Muscle layer of duodenum (tissue), 2 donors: ENCODE measurements around the gene NHLRC4.
A peak's percentile ranks its signal among the peaks of the same experiment; 100 is the strongest.

Experiments
- H3K27ac ChIP-seq: one replicate; pipeline ENCODE4 v1.7.0; 2013; ENCODE audit warnings: mild to moderate bottlenecking, low read length
- H3K27me3 ChIP-seq: one replicate; pipeline ENCODE4 v1.7.0; 2013; ENCODE audit warnings: low read depth, mild to moderate bottlenecking, control low read depth, low read length
- H3K36me3 ChIP-seq, 2 donors: one replicate each; pipeline ENCODE4 v1.7.0; 2013; ENCODE audit warnings: low read length in 2 of 2, control low read depth in 1 of 2, mild to moderate bottlenecking in 1 of 2; ENCODE audit not compliant: insufficient read depth in 2 of 2, control insufficient read depth in 1 of 2
- H3K4me1 ChIP-seq, 2 donors: one replicate each; pipeline ENCODE4 v1.7.0; 2013; ENCODE audit warnings: low read length in 2 of 2, mild to moderate bottlenecking in 2 of 2, control low read depth in 1 of 2, moderate library complexity in 1 of 2; ENCODE audit not compliant: insufficient read depth in 2 of 2, control insufficient read depth in 1 of 2
- H3K4me3 ChIP-seq, 2 donors: one replicate each; pipeline ENCODE4 v1.7.0; 2013; ENCODE audit warnings: low read length in 2 of 2, low read depth in 1 of 2, mild to moderate bottlenecking in 1 of 2
- H3K9me3 ChIP-seq, 2 donors: one replicate each; pipeline ENCODE4 v1.7.0; 2013; ENCODE audit warnings: low read length in 2 of 2, control low read depth in 1 of 2, mild to moderate bottlenecking in 1 of 2; ENCODE audit not compliant: control insufficient read depth in 1 of 2
- donor health status: healthy.

NHLRC4 gene, protein sequence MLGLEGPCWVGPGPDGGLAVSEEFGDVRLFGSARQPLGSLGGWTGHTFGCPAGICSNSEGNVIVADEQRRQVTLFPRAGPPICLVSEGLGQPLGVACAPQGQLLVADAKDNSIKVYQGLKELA

GRCh38 chr16:566475-567372, at the start of gene NHLRC4:
Gene NHLRC4 (plus strand): TSS chr16:567005. CDS start chr16:568048, 1,043 bp downstream.
- Histone ChIP-seq H3K36me3 (peaks cover 0 to 1% of the 10 kb centered on the region in 2 donors), H3K27ac (no peak within 1 kb of the TSS), H3K9me3 (no peaks in the 10 kb centered on the region), H3K4me3 (peak within 1 kb of the TSS; percentile 26 to 59), H3K4me1 (peaks cover 10 to 40% of the 10 kb centered on the region in 2 donors), H3K27me3 (no peaks in the 10 kb centered on the region)

GRCh38 chr16:518858-519257, 47.9 kb upstream of the NHLRC4 start:
- H3K36me3 ChIP-seq, result peaks cover 6 to 43% of the 10 kb centered on the region in 2 donors
- no peak overlapping the region for H3K4me3 ChIP-seq
- H3K27me3 ChIP-seq, result no peaks in the 10 kb centered on the region
- no peak overlapping the region for H3K27ac ChIP-seq
- no peaks in the 10 kb centered on the region for H3K9me3 ChIP-seq
- H3K4me1 ChIP-seq, result no peaks in the 10 kb centered on the region

DNA sequence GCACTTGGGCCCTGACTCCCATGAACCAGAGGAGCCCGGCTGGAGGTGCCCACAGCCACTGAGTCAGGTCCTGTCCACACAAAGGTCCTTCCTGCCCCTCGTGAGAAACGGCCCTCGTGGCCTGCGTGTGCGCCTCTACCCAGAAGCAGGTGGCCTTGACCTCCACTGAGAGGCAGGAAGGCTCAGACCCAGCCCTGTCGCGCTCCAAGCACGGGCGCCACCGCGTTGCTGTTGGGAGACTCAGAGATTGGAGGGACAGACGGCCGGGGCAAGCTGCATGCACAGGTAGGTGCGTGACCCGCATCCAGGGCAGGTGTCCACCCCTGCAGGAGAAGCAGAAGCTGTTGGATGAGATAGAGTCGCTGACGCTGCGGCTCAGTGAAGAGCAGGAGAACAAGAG, 47.4 kb upstream of the NHLRC4 start:
- H3K4me3 ChIP-seq, result no peak overlapping the region
- H3K27me3 ChIP-seq, result no peaks in the 10 kb centered on the region
- no peak overlapping the region for H3K27ac ChIP-seq
- H3K4me1 ChIP-seq, result no peaks in the 10 kb centered on the region
- H3K9me3 ChIP-seq, result no peaks in the 10 kb centered on the region
- H3K36me3 ChIP-seq, result peaks cover 6 to 43% of the 10 kb centered on the region in 2 donors

DNA sequence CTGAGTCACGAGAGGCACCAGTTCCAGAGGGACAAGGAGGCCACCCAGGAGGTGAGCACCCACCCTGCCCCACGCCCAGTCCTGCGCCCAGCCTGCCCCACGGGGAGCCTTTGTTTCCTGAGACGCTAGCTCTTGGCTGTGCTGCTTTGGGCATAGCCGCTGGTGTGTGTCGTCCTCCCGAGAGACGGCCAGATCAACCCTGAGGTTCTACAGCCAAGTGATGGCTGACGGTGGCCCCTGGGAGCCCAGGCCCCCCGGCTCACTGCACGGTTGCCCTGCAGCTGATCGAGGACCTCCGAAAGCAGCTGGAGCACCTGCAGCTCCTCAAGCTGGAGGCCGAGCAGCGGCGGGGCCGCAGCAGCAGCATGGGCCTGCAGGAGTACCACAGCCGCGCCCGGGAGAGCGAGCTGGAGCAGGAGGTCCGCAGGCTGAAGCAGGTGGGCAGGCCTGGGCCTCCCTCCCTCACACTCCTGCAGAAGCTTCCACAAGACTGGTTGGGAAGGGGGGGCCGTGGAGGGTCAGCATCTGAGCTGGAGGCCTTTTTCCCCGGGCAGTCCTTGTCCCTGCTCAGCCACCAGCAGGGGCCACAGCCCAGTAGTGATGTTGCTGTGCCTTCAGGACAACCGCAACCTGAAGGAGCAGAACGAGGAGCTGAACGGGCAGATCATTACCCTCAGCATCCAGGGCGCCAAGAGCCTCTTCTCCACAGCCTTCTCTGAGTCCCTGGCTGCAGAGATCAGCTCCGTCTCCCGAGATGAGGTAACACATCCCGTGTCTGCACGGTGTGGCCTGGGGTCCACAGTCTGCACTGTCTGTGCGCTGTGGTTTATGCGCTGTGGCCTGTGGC, 46.7 kb upstream of the NHLRC4 start:
- Histone ChIP-seq H3K4me1 (no peaks in the 10 kb centered on the region), H3K36me3 (peaks cover 6 to 39% of the 10 kb centered on the region in 2 donors), H3K27me3 (no peaks in the 10 kb centered on the region), H3K9me3 (no peaks in the 10 kb centered on the region), H3K4me3 (no peak overlapping the region), H3K27ac (no peak overlapping the region)

- Histone ChIP-seq H3K4me1 (peaks cover 6% of the 10 kb centered on the region in 2 donors), H3K9me3 (no peaks in the 10 kb centered on the region), H3K4me3 (no peak overlapping the region), H3K27me3 (no peaks in the 10 kb centered on the region), H3K36me3 (peaks cover 6 to 31% of the 10 kb centered on the region in 2 donors), H3K27ac (no peak overlapping the region)
Measured at GRCh38 chr16:520847-521246, 46.0 kb upstream of the NHLRC4 start.

DNA sequence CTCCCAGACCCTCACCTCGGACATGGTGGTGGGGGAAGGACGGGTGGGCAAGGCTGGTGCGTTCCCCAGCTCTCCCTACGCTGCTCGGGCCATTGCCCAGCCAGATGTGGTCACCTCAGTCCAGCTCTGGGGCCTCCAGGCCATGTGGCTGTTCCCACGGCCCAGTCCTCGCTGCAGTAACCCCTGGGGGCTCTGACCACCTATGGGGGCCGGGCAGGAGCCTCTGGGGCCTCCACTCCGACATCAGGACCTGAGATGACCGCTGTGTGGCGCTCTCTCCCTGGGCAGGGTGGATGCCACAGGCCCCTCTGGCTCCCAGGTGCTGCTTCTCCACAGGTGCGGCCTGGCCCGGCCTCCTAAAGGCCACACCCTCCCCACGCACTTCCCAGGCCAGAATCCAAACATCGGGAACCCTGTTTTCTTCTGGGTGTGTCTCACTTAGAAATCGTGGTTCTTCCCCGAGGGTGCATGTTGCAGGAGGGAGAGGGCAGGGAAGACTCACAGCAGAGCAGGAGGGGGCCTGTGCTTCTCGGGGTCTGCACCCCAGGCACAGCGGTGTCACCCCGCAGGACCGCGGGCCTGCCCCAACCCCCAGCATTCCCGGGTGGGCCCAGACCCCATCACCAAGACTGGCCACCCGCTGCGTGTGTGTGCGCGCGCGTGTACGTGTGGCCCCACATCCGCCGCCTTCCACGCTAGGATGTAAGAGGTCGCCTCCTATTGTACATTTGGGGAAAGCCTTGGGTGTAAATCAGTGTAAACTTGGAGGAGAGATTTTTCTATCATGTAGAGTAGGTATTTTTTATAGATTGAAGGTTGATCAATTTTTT, 45.2 kb upstream of the NHLRC4 start:
- H3K4me1 ChIP-seq, result peaks cover 13% of the 10 kb centered on the region in 2 donors
- peaks cover 6 to 26% of the 10 kb centered on the region in 2 donors for H3K36me3 ChIP-seq
- no peak overlapping the region for H3K4me3 ChIP-seq
- H3K27me3 ChIP-seq, result no peaks in the 10 kb centered on the region
- H3K9me3 ChIP-seq, result no peaks in the 10 kb centered on the region
- no peak overlapping the region for H3K27ac ChIP-seq

DNA sequence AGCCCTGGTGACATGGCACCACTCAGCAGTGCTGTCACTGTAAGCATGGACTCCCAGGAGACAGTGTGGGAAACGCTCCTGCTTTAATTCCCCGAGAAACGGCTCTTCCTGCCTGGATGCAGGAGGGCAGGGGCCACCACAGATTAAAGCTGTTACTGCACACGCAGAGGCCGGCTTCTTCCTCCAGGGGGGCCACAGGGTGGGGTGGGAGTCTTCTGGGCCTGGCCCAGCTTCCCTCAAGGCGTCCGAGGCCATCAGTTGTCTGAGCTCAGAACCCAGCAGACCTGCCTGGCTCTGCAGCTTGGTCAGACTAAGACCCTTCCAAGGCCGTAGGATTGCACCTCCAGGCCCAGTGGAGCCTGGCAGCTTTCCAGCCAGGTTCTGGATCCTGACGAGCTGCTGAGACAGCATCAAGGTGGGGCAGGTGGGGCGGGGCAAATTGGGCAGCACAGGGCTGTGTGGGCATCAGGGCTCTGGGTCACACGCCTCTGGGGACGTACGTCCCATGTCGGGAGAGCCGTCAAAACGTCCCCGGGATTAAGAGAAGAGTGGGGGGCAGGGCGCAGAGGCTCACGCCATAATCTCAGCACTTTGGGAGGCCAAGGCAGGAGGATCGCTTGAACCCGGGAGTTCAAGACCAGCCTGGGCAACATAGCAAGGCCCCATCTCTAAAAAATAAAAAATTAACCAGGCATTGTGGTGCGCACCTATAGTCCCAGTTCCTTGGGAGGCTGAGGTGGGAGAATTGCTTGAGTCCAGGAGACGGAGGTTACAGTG, 44.3 kb upstream of the NHLRC4 start:
- no peak overlapping the region for H3K4me3 ChIP-seq
- no peak overlapping the region for H3K27ac ChIP-seq
- peaks cover 13 to 15% of the 10 kb centered on the region in 2 donors for H3K4me1 ChIP-seq
- peaks cover 6 to 26% of the 10 kb centered on the region in 2 donors for H3K36me3 ChIP-seq
- H3K9me3 ChIP-seq, result no peaks in the 10 kb centered on the region
- H3K27me3 ChIP-seq, result no peaks in the 10 kb centered on the region

DNA sequence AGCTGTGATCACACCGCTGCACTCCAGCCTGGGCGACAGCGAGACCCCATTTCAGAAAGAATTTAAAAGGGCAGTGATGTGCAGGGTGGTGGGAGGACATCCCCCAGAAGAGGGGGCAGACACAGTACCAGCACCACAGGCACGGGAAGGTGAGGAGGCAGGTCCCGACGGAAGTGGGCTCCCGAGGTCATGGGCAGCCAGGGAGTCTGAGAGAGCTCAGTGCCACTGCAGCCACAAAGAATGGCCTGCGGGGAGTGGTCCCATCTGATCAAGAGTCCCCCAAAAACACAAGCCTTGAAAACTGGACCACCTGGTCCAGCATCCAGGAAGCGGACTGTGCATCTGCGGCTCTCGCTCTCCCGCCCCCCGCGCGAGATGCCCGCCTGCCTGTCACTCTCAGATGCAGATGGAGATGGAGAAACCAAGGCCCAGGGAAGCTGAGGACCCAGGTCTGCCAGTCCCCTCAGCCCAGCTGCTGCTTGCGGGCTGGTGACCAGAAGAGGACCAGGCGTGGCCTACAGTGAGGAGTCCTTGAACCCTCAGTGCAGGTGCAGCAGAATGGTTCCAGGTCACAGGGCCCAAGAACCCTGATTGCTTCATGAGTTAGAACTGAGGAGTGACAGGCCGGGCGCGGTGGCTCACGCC, 43.6 kb upstream of the NHLRC4 start:
- Histone ChIP-seq H3K27ac (no peak overlapping the region), H3K27me3 (no peaks in the 10 kb centered on the region), H3K4me3 (no peak overlapping the region), H3K36me3 (peaks cover 6 to 26% of the 10 kb centered on the region in 2 donors), H3K4me1 (peaks cover 13 to 15% of the 10 kb centered on the region in 2 donors), H3K9me3 (no peaks in the 10 kb centered on the region)

DNA sequence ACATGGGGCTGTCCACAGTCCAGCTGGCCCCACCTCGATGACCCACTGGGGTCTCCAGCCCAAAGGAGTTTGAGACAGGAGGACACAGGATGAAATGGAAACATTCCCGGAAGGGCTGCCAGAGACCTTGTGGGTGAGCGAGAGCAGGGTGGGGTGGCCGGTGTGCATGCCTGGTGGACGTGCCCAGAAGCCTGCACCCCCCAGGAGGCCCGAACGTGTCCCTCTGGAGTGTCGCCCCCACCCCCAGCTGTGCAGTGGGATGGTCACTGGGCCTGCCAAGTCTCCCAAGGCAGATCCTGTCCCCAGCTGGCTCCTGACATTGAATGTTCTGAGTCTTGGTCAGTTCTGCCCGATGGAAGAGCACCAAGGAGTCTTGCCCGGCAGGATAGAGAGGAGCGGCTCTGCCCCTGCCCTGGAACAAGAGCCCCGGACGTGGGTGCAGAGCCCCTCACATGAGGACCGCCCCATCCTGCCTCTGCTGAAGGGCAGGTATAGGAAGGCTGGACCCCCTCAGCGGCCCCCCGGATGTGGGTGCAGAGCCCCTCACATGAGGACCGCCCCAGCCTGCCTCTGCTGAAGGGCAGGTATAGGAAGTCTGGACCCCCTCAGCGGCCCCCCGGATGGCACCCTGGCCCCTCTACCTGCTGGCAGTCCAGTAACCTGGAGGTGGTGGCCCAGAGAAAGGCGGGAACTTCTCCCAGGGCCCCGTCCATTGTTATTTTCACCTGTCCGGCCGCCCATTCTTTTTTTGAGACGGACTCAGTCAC, 42.3 kb upstream of the NHLRC4 start:
- Histone ChIP-seq H3K27me3 (no peaks in the 10 kb centered on the region), H3K36me3 (peaks cover 6 to 19% of the 10 kb centered on the region in 2 donors), H3K4me1 (peaks cover 13 to 25% of the 10 kb centered on the region in 2 donors), H3K9me3 (no peaks in the 10 kb centered on the region), H3K27ac (no peak overlapping the region), H3K4me3 (no peak overlapping the region)
